ENCODE data around the gene C12orf57. TPM values are rescaled to one million over a fixed set of nuclear protein-coding genes. Genes with fewer than 3 reads are reported as not detected.

C12orf57 gene
- total and polyA plus RNA-seq, 10 of the 15 experiments (the other 5 are each of a cell fraction or from before 2014, with no cell fraction given), result 64.5 to 377 (median 211) TPM

DNA sequence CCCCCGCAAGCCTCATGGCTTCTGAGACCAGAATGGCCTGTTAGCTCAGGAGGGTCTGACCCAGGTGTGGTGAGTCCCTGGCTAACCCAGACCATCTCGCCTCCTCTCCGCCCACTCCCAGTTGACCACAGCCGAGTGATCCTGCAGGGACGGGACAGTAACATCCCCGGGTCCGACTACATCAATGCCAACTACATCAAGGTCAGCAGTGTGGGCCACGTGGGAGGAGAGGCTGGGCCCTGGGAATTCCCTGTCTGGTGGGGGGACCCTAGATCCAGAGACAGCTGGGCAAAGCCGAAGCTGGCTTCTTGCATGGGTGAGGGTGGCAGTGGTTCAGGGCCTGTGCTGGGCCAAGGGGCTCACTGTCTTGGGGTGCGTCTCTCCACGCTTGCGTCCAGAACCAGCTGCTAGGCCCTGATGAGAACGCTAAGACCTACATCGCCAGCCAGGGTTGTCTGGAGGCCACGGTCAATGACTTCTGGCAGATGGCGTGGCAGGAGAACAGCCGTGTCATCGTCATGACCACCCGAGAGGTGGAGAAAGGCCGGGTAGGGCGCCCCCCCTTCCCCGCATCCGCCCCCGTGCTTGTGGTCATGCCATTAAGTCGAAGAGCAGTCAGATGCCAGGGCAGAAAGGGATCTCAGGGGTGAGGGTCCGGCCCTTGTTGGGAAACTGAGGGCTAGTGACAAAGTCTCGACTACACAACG lies 12.4 kb downstream of the C12orf57 start (continued):
- TF ChIP-seq SREBF2 (IDR thresholded peaks at IDR 0.05; ENCODE audit: low read length) (no peak), RBBP5 (conservative IDR thresholded peaks at IDR 0.05) (no peak), SIN3A (IDR thresholded peaks at IDR 0.05; ENCODE audit: low read depth, low read length) (peak; percentile 31; the same call in 1 of the 2 replicates), ETV6 (conservative IDR thresholded peaks at IDR 0.05 in 1 of 2, IDR thresholded peaks at IDR 0.05 in 1 of 2; ENCODE audit: borderline replicate concordance in 1 of 2, low read depth in 1 of 2) (no peak), NFXL1 (IDR thresholded peaks at IDR 0.05; ENCODE audit: borderline replicate concordance) (no peak), MTA2 (IDR thresholded peaks at IDR 0.05; ENCODE audit: low read depth) (0 out of 2 replicates have a peak, but pooled peaks have one; percentile 37), NBN (IDR thresholded peaks at IDR 0.05) (no peak; the same call in 1 of the 2 replicates), CBX5 (IDR thresholded peaks at IDR 0.05; ENCODE audit: low read depth) (no peak), ZZZ3 (IDR thresholded peaks at IDR 0.05; ENCODE audit: control insufficient read depth, insufficient read length, low read depth) (no peak), BACH1 (IDR thresholded peaks at IDR 0.05; ENCODE audit: borderline replicate concordance) (no peak), BHLHE40 (IDR thresholded peaks at IDR 0.05; ENCODE audit: borderline replicate concordance in 1 of 2, low read depth in 2 of 2, low read length in 1 of 2) (peak; percentile 51 to 67; a peak in 3 of 4 replicates), HCFC1 (IDR thresholded peaks at IDR 0.05; ENCODE audit: low read length) (no peak), NRF1 (conservative IDR thresholded peaks at IDR 0.05; ENCODE audit: low read depth, low read length) (no peak), WRNIP1 (IDR thresholded peaks at IDR 0.05; ENCODE audit: borderline replicate concordance, low read depth, low read length) (no peak), EGR1 (IDR thresholded peaks at IDR 0.05; ENCODE audit: borderline replicate concordance in 1 of 2, low read depth in 2 of 2, low read length in 2 of 2) (0 out of 3 replicates have a peak, but pooled peaks of 1 of the 2 experiments have one; percentile 37)
- TF ChIP-seq, protein P1, sequence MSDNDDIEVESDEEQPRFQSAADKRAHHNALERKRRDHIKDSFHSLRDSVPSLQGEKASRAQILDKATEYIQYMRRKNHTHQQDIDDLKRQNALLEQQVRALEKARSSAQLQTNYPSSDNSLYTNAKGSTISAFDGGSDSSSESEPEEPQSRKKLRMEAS (IDR thresholded peaks at IDR 0.05; ENCODE audit: low read depth, low read length), result peak; percentile 35; the same call in 1 of the 2 replicates
- TF ChIP-seq, protein P2, sequence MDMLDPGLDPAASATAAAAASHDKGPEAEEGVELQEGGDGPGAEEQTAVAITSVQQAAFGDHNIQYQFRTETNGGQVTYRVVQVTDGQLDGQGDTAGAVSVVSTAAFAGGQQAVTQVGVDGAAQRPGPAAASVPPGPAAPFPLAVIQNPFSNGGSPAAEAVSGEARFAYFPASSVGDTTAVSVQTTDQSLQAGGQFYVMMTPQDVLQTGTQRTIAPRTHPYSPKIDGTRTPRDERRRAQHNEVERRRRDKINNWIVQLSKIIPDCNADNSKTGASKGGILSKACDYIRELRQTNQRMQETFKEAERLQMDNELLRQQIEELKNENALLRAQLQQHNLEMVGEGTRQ (IDR thresholded peaks at IDR 0.05; ENCODE audit: borderline replicate concordance, low read depth, low read length), result no peak
- TF ChIP-seq, protein P3, sequence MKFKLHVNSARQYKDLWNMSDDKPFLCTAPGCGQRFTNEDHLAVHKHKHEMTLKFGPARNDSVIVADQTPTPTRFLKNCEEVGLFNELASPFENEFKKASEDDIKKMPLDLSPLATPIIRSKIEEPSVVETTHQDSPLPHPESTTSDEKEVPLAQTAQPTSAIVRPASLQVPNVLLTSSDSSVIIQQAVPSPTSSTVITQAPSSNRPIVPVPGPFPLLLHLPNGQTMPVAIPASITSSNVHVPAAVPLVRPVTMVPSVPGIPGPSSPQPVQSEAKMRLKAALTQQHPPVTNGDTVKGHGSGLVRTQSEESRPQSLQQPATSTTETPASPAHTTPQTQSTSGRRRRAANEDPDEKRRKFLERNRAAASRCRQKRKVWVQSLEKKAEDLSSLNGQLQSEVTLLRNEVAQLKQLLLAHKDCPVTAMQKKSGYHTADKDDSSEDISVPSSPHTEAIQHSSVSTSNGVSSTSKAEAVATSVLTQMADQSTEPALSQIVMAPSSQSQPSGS (IDR thresholded peaks at IDR 0.05; ENCODE audit: low read length), result no peak
- TF ChIP-seq, protein P4, sequence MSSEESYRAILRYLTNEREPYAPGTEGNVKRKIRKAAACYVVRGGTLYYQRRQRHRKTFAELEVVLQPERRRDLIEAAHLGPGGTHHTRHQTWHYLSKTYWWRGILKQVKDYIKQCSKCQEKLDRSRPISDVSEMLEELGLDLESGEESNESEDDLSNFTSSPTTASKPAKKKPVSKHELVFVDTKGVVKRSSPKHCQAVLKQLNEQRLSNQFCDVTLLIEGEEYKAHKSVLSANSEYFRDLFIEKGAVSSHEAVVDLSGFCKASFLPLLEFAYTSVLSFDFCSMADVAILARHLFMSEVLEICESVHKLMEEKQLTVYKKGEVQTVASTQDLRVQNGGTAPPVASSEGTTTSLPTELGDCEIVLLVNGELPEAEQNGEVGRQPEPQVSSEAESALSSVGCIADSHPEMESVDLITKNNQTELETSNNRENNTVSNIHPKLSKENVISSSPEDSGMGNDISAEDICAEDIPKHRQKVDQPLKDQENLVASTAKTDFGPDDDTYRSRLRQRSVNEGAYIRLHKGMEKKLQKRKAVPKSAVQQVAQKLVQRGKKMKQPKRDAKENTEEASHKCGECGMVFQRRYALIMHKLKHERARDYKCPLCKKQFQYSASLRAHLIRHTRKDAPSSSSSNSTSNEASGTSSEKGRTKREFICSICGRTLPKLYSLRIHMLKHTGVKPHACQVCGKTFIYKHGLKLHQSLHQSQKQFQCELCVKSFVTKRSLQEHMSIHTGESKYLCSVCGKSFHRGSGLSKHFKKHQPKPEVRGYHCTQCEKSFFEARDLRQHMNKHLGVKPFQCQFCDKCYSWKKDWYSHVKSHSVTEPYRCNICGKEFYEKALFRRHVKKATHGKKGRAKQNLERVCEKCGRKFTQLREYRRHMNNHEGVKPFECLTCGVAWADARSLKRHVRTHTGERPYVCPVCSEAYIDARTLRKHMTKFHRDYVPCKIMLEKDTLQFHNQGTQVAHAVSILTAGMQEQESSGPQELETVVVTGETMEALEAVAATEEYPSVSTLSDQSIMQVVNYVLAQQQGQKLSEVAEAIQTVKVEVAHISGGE (CRISPR knock-in tag; IDR thresholded peaks at IDR 0.05), result no peak
- TF ChIP-seq, protein P5, sequence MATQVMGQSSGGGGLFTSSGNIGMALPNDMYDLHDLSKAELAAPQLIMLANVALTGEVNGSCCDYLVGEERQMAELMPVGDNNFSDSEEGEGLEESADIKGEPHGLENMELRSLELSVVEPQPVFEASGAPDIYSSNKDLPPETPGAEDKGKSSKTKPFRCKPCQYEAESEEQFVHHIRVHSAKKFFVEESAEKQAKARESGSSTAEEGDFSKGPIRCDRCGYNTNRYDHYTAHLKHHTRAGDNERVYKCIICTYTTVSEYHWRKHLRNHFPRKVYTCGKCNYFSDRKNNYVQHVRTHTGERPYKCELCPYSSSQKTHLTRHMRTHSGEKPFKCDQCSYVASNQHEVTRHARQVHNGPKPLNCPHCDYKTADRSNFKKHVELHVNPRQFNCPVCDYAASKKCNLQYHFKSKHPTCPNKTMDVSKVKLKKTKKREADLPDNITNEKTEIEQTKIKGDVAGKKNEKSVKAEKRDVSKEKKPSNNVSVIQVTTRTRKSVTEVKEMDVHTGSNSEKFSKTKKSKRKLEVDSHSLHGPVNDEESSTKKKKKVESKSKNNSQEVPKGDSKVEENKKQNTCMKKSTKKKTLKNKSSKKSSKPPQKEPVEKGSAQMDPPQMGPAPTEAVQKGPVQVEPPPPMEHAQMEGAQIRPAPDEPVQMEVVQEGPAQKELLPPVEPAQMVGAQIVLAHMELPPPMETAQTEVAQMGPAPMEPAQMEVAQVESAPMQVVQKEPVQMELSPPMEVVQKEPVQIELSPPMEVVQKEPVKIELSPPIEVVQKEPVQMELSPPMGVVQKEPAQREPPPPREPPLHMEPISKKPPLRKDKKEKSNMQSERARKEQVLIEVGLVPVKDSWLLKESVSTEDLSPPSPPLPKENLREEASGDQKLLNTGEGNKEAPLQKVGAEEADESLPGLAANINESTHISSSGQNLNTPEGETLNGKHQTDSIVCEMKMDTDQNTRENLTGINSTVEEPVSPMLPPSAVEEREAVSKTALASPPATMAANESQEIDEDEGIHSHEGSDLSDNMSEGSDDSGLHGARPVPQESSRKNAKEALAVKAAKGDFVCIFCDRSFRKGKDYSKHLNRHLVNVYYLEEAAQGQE (IDR thresholded peaks at IDR 0.05; ENCODE audit: low read depth, low read length), result no peak

All from GM12878 (cell line).